RWPE1 (cell line): ENCODE results near the gene CD2.

Experiments used
- CTCF ChIA-PET: fragments of 350-600 bp; sonication (Branson Sonifier 250); formaldehyde crosslinking; extraction: SDS; loops from one replicate; lab custom pipeline; 2021; lab: Yijun Ruan, JAX
- POLR2A ChIA-PET: fragments of 400-600 bp; formaldehyde crosslinking; extraction: SDS; loops from one replicate; lab custom pipeline; 2020; ENCODE audit warnings: antibody characterized with exemption; ENCODE audit not compliant: low non-redundant PET; lab: Yijun Ruan, JAX
- DNase-seq: peaks from one replicate; pipeline ENCODE4 v3.0.0; 2012; ENCODE audit warnings: low spot score
- H3K27ac ChIP-seq: fragments of 450-650 bp; 2 replicates; pipeline ENCODE4 v1.5.1; 2017
- CTCF ChIP-seq: fragments of 450-650 bp; conservative IDR thresholded peaks from 2 replicates; pipeline ENCODE4 v1.5.1; 2017; ENCODE audit warnings: low read depth, mild to moderate bottlenecking

Gene CD2

DNA sequence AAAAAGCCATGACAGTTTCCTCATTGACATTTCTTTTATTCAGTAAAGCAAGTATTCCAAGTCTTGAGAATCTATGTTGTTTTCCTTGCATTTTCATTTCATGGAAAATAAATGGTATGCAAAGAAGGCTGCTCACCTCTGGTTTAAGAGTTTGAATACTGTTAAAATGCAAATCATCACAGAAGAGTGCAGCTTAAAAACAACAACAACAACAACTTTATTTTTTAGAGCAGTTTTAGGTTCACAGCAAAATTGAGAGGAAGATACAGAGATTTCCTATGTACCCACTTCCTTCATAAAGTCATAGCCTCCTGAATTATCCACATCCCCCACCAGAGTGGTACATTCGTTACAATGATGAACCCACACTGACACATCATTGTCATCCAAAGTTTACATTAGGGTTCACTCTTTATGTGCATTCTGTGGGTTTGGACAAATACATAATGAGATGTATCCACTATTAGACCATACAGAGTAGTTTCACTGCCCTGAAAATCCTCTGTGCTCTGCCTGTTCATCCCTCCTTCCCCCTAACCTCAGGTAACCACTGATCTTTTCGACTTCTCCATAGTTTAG is 39.2 kb downstream of the CD2 start:
- no peak for DNase-seq
- CTCF ChIA-PET: no interaction called here

GRCh38 chr1:116794371-116794770 is 40.1 kb downstream of the CD2 start:
- ChIA-PET CTCF (interaction anchor here (0.7 kb wide), 1 partner anchor 47 kb away, joined by 3 read pairs; no protein-coding TSS in a partner anchor), POLR2A (no interaction called here)
- TF ChIP-seq CTCF: no peak
- no peak overlapping the region for H3K27ac ChIP-seq
- no peak for DNase-seq

More for the DNA sequence above, 39.2 kb downstream of the CD2 start:
- TF ChIP-seq CTCF: no peak
- no peak overlapping the region for H3K27ac ChIP-seq
- POLR2A ChIA-PET: no interaction called here

DNA sequence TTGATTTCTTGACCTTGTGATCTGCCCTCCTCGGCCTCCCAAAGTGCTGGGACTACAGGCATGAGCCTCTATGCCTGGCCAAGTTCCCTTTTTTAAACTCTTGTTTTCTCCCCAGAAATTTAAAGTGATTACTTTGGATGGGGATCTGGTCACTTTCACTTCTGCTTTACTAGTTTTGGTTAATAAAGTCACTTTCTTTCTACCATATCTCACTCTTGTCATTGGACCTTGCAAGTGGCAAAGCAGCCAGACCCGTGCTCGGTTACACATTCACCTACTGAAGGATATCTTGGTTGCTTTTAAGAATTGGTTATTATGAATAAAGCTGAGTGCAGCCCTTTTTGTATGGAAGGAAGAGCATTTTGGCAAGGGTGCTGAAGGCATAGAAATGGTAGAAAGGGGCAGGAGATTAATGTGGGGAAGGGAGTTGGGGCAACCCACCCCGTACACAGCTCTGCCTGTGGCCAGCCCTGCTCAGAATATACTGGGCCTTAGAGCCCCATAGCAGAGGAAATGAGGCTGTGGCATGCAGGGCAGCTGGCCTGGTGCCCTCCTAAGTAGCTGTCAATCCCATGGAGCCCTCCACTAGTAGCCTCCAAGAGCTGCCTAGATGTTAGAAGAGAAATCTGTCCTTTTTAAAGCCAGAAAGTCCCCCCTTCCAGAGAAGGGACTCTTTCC is 40.7 kb downstream of the CD2 start:
- no peak for DNase-seq
- H3K27ac ChIP-seq: no peak overlapping the region
- CTCF ChIA-PET: interaction anchor here (0.5 to 0.7 kb wide), 4 partner anchors 8 to 831 kb away, joined by 3 to 4 read pairs (median 3); no protein-coding TSS in a partner anchor
- POLR2A ChIA-PET: no interaction called here
- TF ChIP-seq CTCF: no peak

DNA sequence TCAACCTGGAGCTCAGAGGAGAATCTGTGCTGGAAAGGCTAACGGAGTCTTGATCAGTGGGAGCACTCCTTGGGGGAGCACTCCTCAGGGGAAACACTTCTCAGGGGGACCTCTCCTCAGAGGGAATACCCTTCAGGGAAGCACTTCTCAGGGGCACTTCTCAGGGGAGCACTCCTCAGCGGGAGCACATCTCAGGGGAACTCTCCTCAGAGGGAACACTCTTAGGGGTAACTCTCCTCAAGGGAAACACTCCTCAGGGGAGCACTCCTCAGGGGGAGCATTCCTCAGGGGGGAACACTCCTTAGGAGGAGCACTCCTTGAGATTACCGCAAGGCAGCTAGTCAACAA is 41.2 kb downstream of the CD2 start:
- DNase-seq: no peak
- ChIA-PET POLR2A (no interaction called here), CTCF (interaction anchor here (0.5 to 0.6 kb wide), 3 partner anchors 9 to 832 kb away, joined by 3 to 4 read pairs (median 3); no protein-coding TSS in a partner anchor)
- no peak overlapping the region for H3K27ac ChIP-seq
- no peak for TF ChIP-seq CTCF

DNA sequence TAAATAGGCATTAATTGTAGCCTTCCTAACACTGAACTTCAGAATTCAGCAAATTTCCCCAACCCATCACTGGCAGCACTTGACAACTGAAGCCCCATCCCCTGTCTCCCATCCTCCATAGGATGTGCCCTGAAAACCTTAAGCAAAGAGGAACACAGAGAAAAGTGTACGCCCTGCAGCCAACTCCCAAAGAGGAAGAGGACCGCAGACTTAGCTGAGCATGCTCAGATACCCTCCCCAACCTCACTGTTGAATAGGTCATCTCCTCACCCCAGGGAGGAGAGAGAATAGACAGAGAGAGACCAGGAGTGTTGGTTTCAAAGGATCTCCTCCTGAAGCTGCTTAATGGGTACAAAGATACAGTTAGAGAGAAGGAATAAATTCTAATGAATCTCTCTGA is 50.5 kb downstream of the CD2 start:
- DNase-seq: no peak
- no peak overlapping the region for H3K27ac ChIP-seq
- ChIA-PET POLR2A (no interaction called here), CTCF (no interaction called here)
- TF ChIP-seq CTCF: no peak

DNA sequence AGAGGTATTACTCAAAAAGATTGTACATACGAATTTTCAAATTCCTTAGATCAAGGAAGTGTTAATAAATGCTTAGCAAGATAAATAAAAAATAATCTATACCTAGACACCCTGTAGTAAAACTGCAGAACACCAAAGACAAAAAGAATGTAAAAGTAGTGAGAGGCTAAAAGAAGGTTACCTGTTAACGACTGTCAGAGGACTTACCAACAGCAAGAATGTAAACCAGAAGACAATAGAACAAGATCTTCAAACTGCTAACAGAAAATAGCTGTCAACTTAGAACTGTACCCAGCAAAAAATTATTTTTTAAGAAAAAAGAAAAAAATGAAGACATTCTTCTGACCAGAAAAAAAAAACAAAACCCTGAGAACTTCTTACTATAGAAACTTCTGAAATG is 51.2 kb downstream of the CD2 start:
- no peak for DNase-seq
- CTCF ChIA-PET: no interaction called here
- POLR2A ChIA-PET: no interaction called here
- TF ChIP-seq CTCF: no peak
- H3K27ac ChIP-seq: no peak overlapping the region
